Panc1 (cell line): ENCODE measurements around the gene STAT4. TPM values are rescaled to one million over a fixed set of nuclear protein-coding genes. Genes with fewer than 3 reads are reported as not detected.

Experiments used
- ATAC-seq: fragments of 200-7000 bp; cut with Tn5 transposase; 2 replicates; pipeline ENCODE4 v1.9.1; 2020; ENCODE audit warnings: mild to moderate bottlenecking, moderate library complexity
- BruUV-seq: library from RNA; stranded (reverse); fragments of 400-500 nt; replicated peaks from 2 replicates; lab custom pipeline; 2021; lab: Mats Ljungman, UMichigan
- CTCF ChIA-PET: fragments of 300-600 bp; sonication (Branson Sonifier 250); formaldehyde crosslinking; loops from one replicate; lab custom pipeline; 2022; ENCODE audit warnings: antibody characterized with exemption; lab: Charles Lee
- POLR2A ChIA-PET: fragments of 300-600 bp; sonication (Branson Sonifier 250); formaldehyde crosslinking; loops from one replicate; lab custom pipeline; 2022; ENCODE audit warnings: antibody characterized with exemption; lab: Charles Lee
- DNase-seq: peaks from one replicate; pipeline ENCODE4 v3.0.0-alpha.2; 2010; ENCODE audit warnings: low read depth, low spot score
- H3K27ac ChIP-seq: 2 replicates; pipeline ENCODE4 v1.5.1; 2011; ENCODE audit warnings: mild to moderate bottlenecking, low read length, inconsistent platforms
- H3K27me3 ChIP-seq: fragments of 200-500 bp; sonication (Bioruptor generic); 2 replicates; pipeline ENCODE4 v1.6.0; 2014; ENCODE audit warnings: low read length, inconsistent platforms; ENCODE audit not compliant: control insufficient read depth, insufficient read depth
- H3K36me3 ChIP-seq: fragments of 200-500 bp; sonication (Bioruptor generic); 2 replicates; pipeline ENCODE4 v1.5.1; 2014; ENCODE audit warnings: inconsistent platforms, mild to moderate bottlenecking, low read length, moderate library complexity; ENCODE audit not compliant: control insufficient read depth, insufficient read depth
- H3K4me1 ChIP-seq: 2 replicates; pipeline ENCODE4 v1.5.1; 2011; ENCODE audit warnings: inconsistent platforms, mild to moderate bottlenecking, low read length, moderate library complexity; ENCODE audit not compliant: control insufficient read depth, insufficient read depth
- H3K4me3 ChIP-seq, 2 experiments: 2 replicates each; pipeline ENCODE4 v1.5.1; 2011 to 2012; ENCODE audit warnings: low read depth in 2 of 2, low read length in 2 of 2, mild to moderate bottlenecking in 2 of 2, inconsistent platforms in 1 of 2, moderate library complexity in 1 of 2
- H3K9me3 ChIP-seq: fragments of 200-500 bp; sonication (Bioruptor generic); 2 replicates; pipeline ENCODE4 v1.5.1; 2014; ENCODE audit warnings: low read depth, mild to moderate bottlenecking, inconsistent platforms, low read length, moderate library complexity; ENCODE audit not compliant: control insufficient read depth, insufficient read depth
- CTCF ChIP-seq: fragments of 450-650 bp; IDR thresholded peaks from 2 replicates; pipeline ENCODE4 v1.5.1; 2017; ENCODE audit warnings: mild to moderate bottlenecking
- POLR2AphosphoS5 ChIP-seq: IDR thresholded peaks from 2 replicates; pipeline ENCODE4 v1.6.1; 2012; ENCODE audit warnings: mild to moderate bottlenecking, low read depth, low read length, moderate library complexity
- REST ChIP-seq, 2 experiments: IDR thresholded peaks; 2 replicates each; pipeline ENCODE4 v1.6.1; 2011 to 2012; ENCODE audit warnings: low read depth in 2 of 2, control low read depth in 1 of 2, low read length in 1 of 2, mild to moderate bottlenecking in 1 of 2, moderate library complexity in 1 of 2; ENCODE audit not compliant: insufficient read depth in 1 of 2
- SIN3A ChIP-seq: IDR thresholded peaks from 2 replicates; pipeline ENCODE4 v1.6.1; 2012; ENCODE audit warnings: low read depth, mild to moderate bottlenecking, low read length, moderate library complexity, borderline replicate concordance; ENCODE audit not compliant: insufficient read depth
- TCF7L2 ChIP-seq: IDR thresholded peaks from 2 replicates; pipeline ENCODE4 v1.6.1; 2011; ENCODE audit warnings: mild to moderate bottlenecking, low read depth, low read length, inconsistent platforms
- in situ Hi-C: cut with HindIII; loops from 2 replicates; pipeline ENCODE4 v1.10.0; 2016; ENCODE audit warnings: low sequenced_read_pairs, low pct_unique_long_range_greater_than_20kb
- intact Hi-C: fragments of 100-400 bp; cut with micrococcal nuclease; formaldehyde crosslinking; loops from one replicate; pipeline ENCODE4 v1.10.0; 2022; ENCODE audit not compliant: unreplicated experiment
- total RNA-seq: library from RNA; stranded (reverse); gene quantifications from one replicate; pipeline ENCODE4 v1.2.1, GENCODE V29; 2021; ENCODE audit not compliant: unreplicated experiment

Gene STAT4
- total RNA-seq, 1 experiment from 2014 or later = 0.05 TPM

GRCh38 chr2:191015239-191015638 lies 135.6 kb downstream of the STAT4 start:
- DNase-seq (no peak), ATAC-seq (no peak)
- Histone ChIP-seq H3K36me3 (peaks cover 6% of the 10 kb centered on the region), H3K4me3 (no peak overlapping the region), H3K4me1 (peaks cover 26% of the 10 kb centered on the region), H3K9me3 (no peaks in the 10 kb centered on the region), H3K27ac (peak overlapping the region; percentile 95), H3K27me3 (no peaks in the 10 kb centered on the region)
- POLR2A ChIA-PET = interaction anchor here (0.9 kb wide), 1 partner anchor 8 kb away, joined by 6 read pairs; no protein-coding TSS in a partner anchor
- CTCF ChIA-PET = no interaction called here
- intact Hi-C loops = no loop called here
- TF ChIP-seq POLR2AphosphoS5 (no peak), CTCF (no peak), SIN3A (no peak), REST (IDR thresholded peaks at IDR 0.05; ENCODE audit: insufficient read depth in 1 of 2, low read depth in 2 of 2, low read length in 1 of 2) (no peak), TCF7L2 (no peak)
- in situ Hi-C loops = no loop called here
- no TSS peak for BruUV-seq

GRCh38 chr2:191014653-191015020 lies 136.2 kb downstream of the STAT4 start:
- Histone ChIP-seq H3K9me3 (no peaks in the 10 kb centered on the region), H3K4me3 (peak overlapping the region; percentile 94 to 98), H3K36me3 (peaks cover 10% of the 10 kb centered on the region), H3K4me1 (peaks cover 24% of the 10 kb centered on the region), H3K27ac (peak overlapping the region; percentile 95), H3K27me3 (no peaks in the 10 kb centered on the region)
- POLR2A ChIA-PET = interaction anchor here (0.9 kb wide), 1 partner anchor 9 kb away, joined by 6 read pairs; no protein-coding TSS in a partner anchor
- DNase-seq (no peak), ATAC-seq (peak; percentile 3; the same call in 1 of the 2 replicates)
- TF ChIP-seq CTCF (no peak), SIN3A (no peak), POLR2AphosphoS5 (no peak), TCF7L2 (no peak), REST (IDR thresholded peaks at IDR 0.05; ENCODE audit: insufficient read depth in 1 of 2, low read depth in 2 of 2, low read length in 1 of 2) (no peak)
- CTCF ChIA-PET = interaction anchor here (0.6 kb wide), 1 partner anchor 650 kb away, joined by 8 read pairs; no protein-coding TSS in a partner anchor
- TSS peak; percentile 94 for BruUV-seq
- intact Hi-C loops (no loop called here), in situ Hi-C loops (no loop called here)
